Measurements from ENCODE around the gene R3HCC1L.

R3HCC1L gene

GRCh38 chr10:98262571-98262970 lies 128.1 kb downstream of the R3HCC1L start:
- peak; percentile 19 for DNase-seq

- DNase-seq: no peak
Measured at GRCh38 chr10:98263088-98263487, 128.6 kb downstream of the R3HCC1L start.

GRCh38 chr10:98264378-98265065 lies 130.1 kb downstream of the R3HCC1L start:
- no peak for DNase-seq

- DNase-seq: no peak
Measured at GRCh38 chr10:98265403-98266378, 131.2 kb downstream of the R3HCC1L start.

GRCh38 chr10:98266647-98267046 lies 132.2 kb downstream of the R3HCC1L start:
- DNase-seq: no peak

- no peak for DNase-seq
Measured at GRCh38 chr10:98267069-98267893, 132.8 kb downstream of the R3HCC1L start.

- DNase-seq: peak; percentile 42
Measured at GRCh38 chr10:98267894-98268693, 133.6 kb downstream of the R3HCC1L start, which contains the start of gene LOXL4. LOXL4 (minus strand) TSS chr10:98268194; CDS start chr10:98263019, 5,175 bp downstream.

GRCh38 chr10:98268694-98269431 lies 134.4 kb downstream of the R3HCC1L start:
- DNase-seq: no peak

GRCh38 chr10:98269435-98269912 lies 135.0 kb downstream of the R3HCC1L start:
- peak; percentile 84 for DNase-seq

- no peak for DNase-seq
Measured at GRCh38 chr10:98270073-98270740, 135.8 kb downstream of the R3HCC1L start.

GRCh38 chr10:98270786-98271185 lies 136.3 kb downstream of the R3HCC1L start:
- no peak for DNase-seq

- no peak for DNase-seq
Measured at GRCh38 chr10:98272245-98272644, 137.8 kb downstream of the R3HCC1L start.

GRCh38 chr10:98272656-98273055 lies 138.2 kb downstream of the R3HCC1L start:
- DNase-seq: no peak

GRCh38 chr10:98273057-98273850 lies 138.8 kb downstream of the R3HCC1L start:
- DNase-seq: peak; percentile 22

GRCh38 chr10:98274562-98274961 lies 140.1 kb downstream of the R3HCC1L start:
- DNase-seq: no peak

- no peak for DNase-seq
Measured at GRCh38 chr10:98276311-98276710, 141.9 kb downstream of the R3HCC1L start.

- DNase-seq: no peak
Measured at GRCh38 chr10:98285416-98285815, 151.0 kb downstream of the R3HCC1L start.

- no peak for DNase-seq
Measured at GRCh38 chr10:98286419-98286818, 152.0 kb downstream of the R3HCC1L start.

- DNase-seq: no peak
Measured at GRCh38 chr10:98287321-98287720, 152.9 kb downstream of the R3HCC1L start.

- no peak for DNase-seq
Measured at GRCh38 chr10:98289802-98290209, 155.3 kb downstream of the R3HCC1L start.
